GM12872 (cell line): Measurements from ENCODE around the gene ALAS1.

ENCODE experiments used
- CTCF ChIP-seq: IDR thresholded peaks from 3 replicates; pipeline ENCODE4 v1.5.1; 2011; ENCODE audit warnings: low read depth, mild to moderate bottlenecking, low read length, moderate library complexity; ENCODE audit not compliant: insufficient read depth

Gene ALAS1

GRCh38 chr3:52240886-52241370 is 43.0 kb downstream of the ALAS1 start:
- TF ChIP-seq CTCF, result no peak

GRCh38 chr3:52242039-52242438 is 44.1 kb downstream of the ALAS1 start:
- TF ChIP-seq CTCF, result no peak

- no peak for TF ChIP-seq CTCF
Measured at GRCh38 chr3:52243791-52244628, 46.0 kb downstream of the ALAS1 start.

- TF ChIP-seq CTCF, result no peak
Measured at GRCh38 chr3:52245322-52246263, 47.6 kb downstream of the ALAS1 start, which contains the start of gene PPM1M. Gene PPM1M, plus strand, starts transcription at chr3:52245759. Its CDS starts 66 bp downstream, at chr3:52245825.

GRCh38 chr3:52246264-52246620 is 48.3 kb downstream of the ALAS1 start:
- TF ChIP-seq CTCF, result no peak

GRCh38 chr3:52246728-52247408 is 48.9 kb downstream of the ALAS1 start:
- no peak for TF ChIP-seq CTCF
